A204.1 (cell line): ENCODE measurements around the gene NFYB.
"Not testable (repeated sequence)": the region's sequence is repeated elsewhere in the genome, so short reads cannot be mapped to it uniquely, and the experiment has no call there.

Experiments used
- FAIRE-seq: peaks from 2 replicates; lab custom pipeline; 2012; peaks lifted over from hg19 to GRCh38; lab: Jason Lieb, UNC

The NFYB gene

GRCh38 chr12:104114834-104115586 lies 23.0 kb downstream of the NFYB start:
- not testable (repeated sequence) for FAIRE-seq

- FAIRE-seq, result no peak
Observed at GRCh38 chr12:104109446-104110271, 28.4 kb downstream of the NFYB start.

- peak; percentile 73 for FAIRE-seq
Observed at GRCh38 chr12:104108755-104109445, 29.1 kb downstream of the NFYB start.

- no peak for FAIRE-seq
Observed at GRCh38 chr12:104106965-104107364, 31.0 kb downstream of the NFYB start.

- FAIRE-seq, result no peak
Observed at GRCh38 chr12:104105461-104105860, 32.5 kb downstream of the NFYB start.

- FAIRE-seq, result no peak
Observed at GRCh38 chr12:104097954-104098353, 40.1 kb downstream of the NFYB start.

GRCh38 chr12:104095289-104095688 lies 42.7 kb downstream of the NFYB start:
- no peak for FAIRE-seq

GRCh38 chr12:104094284-104094683 lies 43.7 kb downstream of the NFYB start:
- no peak for FAIRE-seq

GRCh38 chr12:104091136-104091535 lies 46.9 kb downstream of the NFYB start:
- no peak for FAIRE-seq

GRCh38 chr12:104090685-104091084 lies 47.3 kb downstream of the NFYB start:
- FAIRE-seq, result no peak

- FAIRE-seq, result no peak
Observed at GRCh38 chr12:104083769-104084475, 54.1 kb downstream of the NFYB start.

GRCh38 chr12:104080764-104081163 lies 57.2 kb downstream of the NFYB start:
- no peak for FAIRE-seq

- no peak for FAIRE-seq
Observed at GRCh38 chr12:104079024-104079423, 59.0 kb downstream of the NFYB start.

- FAIRE-seq, result no peak
Observed at GRCh38 chr12:104073699-104074098, 64.3 kb downstream of the NFYB start.

- FAIRE-seq, result no peak
Observed at GRCh38 chr12:104072099-104072498, 65.9 kb downstream of the NFYB start.
